SK-N-SH treated with all-trans-retinoic acid at 6 μM for 48 hours (cell line): Measurements from ENCODE around the gene ASIC5.

Experiments used
- RARB ChIP-seq: fragments of 250-450 bp; sonication (Bioruptor Pico); IDR thresholded peaks from 2 replicates; pipeline ENCODE4 v1.8.0; 2021; ENCODE audit warnings: mild to moderate bottlenecking, moderate library complexity
- ZNF70 ChIP-seq: fragments of 450-650 bp; formaldehyde crosslinking; IDR thresholded peaks from 2 replicates; pipeline ENCODE4 v1.5.0; 2020; ENCODE audit warnings: mild to moderate bottlenecking, moderate library complexity
- TF ChIP-seq, protein P1 (sequence below): fragments of 250-450 bp; sonication (Bioruptor Pico); IDR thresholded peaks from 2 replicates; pipeline ENCODE4 v1.8.0; 2020; ENCODE audit warnings: mild to moderate bottlenecking, moderate library complexity, borderline replicate concordance
- TF ChIP-seq, protein P2 (sequence below): fragments of 250-450 bp; sonication (Bioruptor Pico); IDR thresholded peaks from 2 replicates; pipeline ENCODE4 v1.8.0; 2021; ENCODE audit warnings: low read depth, mild to moderate bottlenecking, moderate library complexity, borderline replicate concordance

DNA sequence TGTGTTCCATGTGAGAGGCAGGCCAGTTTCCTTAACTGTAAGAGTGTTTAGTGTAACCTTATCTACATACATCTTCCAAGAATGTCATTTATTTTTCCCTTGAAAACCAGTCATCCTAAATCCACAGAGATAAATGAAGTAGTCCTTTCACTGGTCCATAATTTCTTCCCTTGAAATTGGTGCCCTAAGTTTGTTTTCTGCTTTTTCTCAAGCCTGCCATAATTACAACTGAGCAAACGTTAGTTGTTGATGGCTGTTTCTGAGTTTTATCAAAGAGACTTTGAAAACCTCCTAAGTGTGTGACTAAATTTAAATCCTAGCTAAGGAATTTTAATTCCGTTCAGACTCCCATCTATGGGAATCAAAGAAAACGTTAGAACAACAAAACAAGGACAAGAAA is 33.8 kb upstream of the ASIC5 start:
- TF ChIP-seq, protein P1, sequence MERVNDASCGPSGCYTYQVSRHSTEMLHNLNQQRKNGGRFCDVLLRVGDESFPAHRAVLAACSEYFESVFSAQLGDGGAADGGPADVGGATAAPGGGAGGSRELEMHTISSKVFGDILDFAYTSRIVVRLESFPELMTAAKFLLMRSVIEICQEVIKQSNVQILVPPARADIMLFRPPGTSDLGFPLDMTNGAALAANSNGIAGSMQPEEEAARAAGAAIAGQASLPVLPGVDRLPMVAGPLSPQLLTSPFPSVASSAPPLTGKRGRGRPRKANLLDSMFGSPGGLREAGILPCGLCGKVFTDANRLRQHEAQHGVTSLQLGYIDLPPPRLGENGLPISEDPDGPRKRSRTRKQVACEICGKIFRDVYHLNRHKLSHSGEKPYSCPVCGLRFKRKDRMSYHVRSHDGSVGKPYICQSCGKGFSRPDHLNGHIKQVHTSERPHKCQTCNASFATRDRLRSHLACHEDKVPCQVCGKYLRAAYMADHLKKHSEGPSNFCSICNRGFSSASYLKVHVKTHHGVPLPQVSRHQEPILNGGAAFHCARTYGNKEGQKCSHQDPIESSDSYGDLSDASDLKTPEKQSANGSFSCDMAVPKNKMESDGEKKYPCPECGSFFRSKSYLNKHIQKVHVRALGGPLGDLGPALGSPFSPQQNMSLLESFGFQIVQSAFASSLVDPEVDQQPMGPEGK (CRISPR knock-in tag) = no peak
- TF ChIP-seq RARB (CRISPR knock-in tag) (no peak), ZNF70 (CRISPR knock-in tag) (no peak)
- TF ChIP-seq, protein P2, sequence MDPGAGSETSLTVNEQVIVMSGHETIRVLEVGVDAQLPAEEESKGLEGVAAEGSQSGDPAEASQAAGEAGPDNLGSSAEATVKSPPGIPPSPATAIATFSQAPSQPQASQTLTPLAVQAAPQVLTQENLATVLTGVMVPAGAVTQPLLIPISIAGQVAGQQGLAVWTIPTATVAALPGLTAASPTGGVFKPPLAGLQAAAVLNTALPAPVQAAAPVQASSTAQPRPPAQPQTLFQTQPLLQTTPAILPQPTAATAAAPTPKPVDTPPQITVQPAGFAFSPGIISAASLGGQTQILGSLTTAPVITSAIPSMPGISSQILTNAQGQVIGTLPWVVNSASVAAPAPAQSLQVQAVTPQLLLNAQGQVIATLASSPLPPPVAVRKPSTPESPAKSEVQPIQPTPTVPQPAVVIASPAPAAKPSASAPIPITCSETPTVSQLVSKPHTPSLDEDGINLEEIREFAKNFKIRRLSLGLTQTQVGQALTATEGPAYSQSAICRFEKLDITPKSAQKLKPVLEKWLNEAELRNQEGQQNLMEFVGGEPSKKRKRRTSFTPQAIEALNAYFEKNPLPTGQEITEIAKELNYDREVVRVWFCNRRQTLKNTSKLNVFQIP (CRISPR knock-in tag) = no peak
